Caco-2 (cell line): Measurements from ENCODE around the gene ENTREP3. TPM values are rescaled to one million over a fixed set of nuclear protein-coding genes. Genes with fewer than 3 reads are reported as not detected.
A peak's percentile ranks its signal among the peaks of the same experiment; 100 is the strongest.
"Not testable (repeated sequence)": the region's sequence is repeated elsewhere in the genome, so short reads cannot be mapped to it uniquely, and the experiment has no call there.

ENCODE experiments used
- BruUV-seq: library from RNA; stranded (reverse); fragments of 400-500 nt; replicated peaks from 2 replicates; lab custom pipeline; 2021; lab: Mats Ljungman, UMichigan
- CTCF ChIA-PET: fragments of 300-600 bp; sonication (Branson Sonifier 250); formaldehyde crosslinking; loops from one replicate; lab custom pipeline; 2022; ENCODE audit warnings: antibody characterized with exemption; lab: Charles Lee
- POLR2A ChIA-PET: fragments of 300-600 bp; sonication (Branson Sonifier 250); formaldehyde crosslinking; loops from one replicate; lab custom pipeline; 2022; ENCODE audit warnings: antibody characterized with exemption; lab: Charles Lee
- DNase-seq, 2 experiments: peaks; one replicate each; pipeline versions ENCODE4 v3.0.0 to v3.0.0-alpha.2; 2020 to 2022
- H3K27me3 ChIP-seq: replicated peaks from 2 replicates; pipeline ENCODE4 v1.6.0; 2011; ENCODE audit warnings: low read length; ENCODE audit not compliant: control insufficient read depth, insufficient read depth
- H3K36me3 ChIP-seq: 2 replicates; pipeline ENCODE4 v1.5.1; 2011; ENCODE audit warnings: low read length; ENCODE audit not compliant: control insufficient read depth, insufficient read depth
- H3K4me1 ChIP-seq: fragments of 250-450 bp; sonication (Bioruptor Pico); 2 replicates; pipeline ENCODE4 v1.5.1; 2020; ENCODE audit warnings: mild to moderate bottlenecking
- H3K4me3 ChIP-seq: 2 replicates; pipeline ENCODE4 v1.5.1; 2011; ENCODE audit warnings: low read depth, mild to moderate bottlenecking, control low read depth, low read length
- H3K9me3 ChIP-seq: fragments of 250-450 bp; sonication (Bioruptor Pico); 2 replicates; pipeline ENCODE4 v1.5.1; 2020; ENCODE audit warnings: mild to moderate bottlenecking, moderate library complexity
- H3K27ac Mint-ChIP-seq: one replicate; pipeline ENCODE4 v1.8.0; 2022; ENCODE audit warnings: mixed read lengths; ENCODE audit not compliant: unreplicated experiment
- H3K27me3 Mint-ChIP-seq: one replicate; pipeline ENCODE4 v1.8.0; 2022; ENCODE audit warnings: mixed read lengths; ENCODE audit not compliant: insufficient read depth, unreplicated experiment
- H3K36me3 Mint-ChIP-seq: one replicate; pipeline ENCODE4 v1.8.0; 2022; ENCODE audit warnings: mild to moderate bottlenecking, mixed read lengths; ENCODE audit not compliant: insufficient read depth, unreplicated experiment
- H3K4me1 Mint-ChIP-seq: one replicate; pipeline ENCODE4 v1.8.0; 2022; ENCODE audit warnings: low read depth, mixed read lengths; ENCODE audit not compliant: unreplicated experiment
- H3K4me3 Mint-ChIP-seq: one replicate; pipeline ENCODE4 v1.8.0; 2022; ENCODE audit warnings: mild to moderate bottlenecking, moderate library complexity, mixed read lengths; ENCODE audit not compliant: unreplicated experiment
- H3K9me3 Mint-ChIP-seq: one replicate; pipeline ENCODE4 v1.8.0; 2022; ENCODE audit warnings: mixed read lengths; ENCODE audit not compliant: unreplicated experiment
- CTCF ChIP-seq, 2 experiments: fragments of 200-600 bp in 1 of 2; IDR thresholded peaks; 1 replicate in 1 of 2; 2 replicates in 1 of 2; pipeline versions ENCODE4 v1.5.1 to v1.8.0; 2011 to 2022; ENCODE audit warnings: antibody characterized with exemption in 1 of 2, control low read depth in 1 of 2, inconsistent platforms in 1 of 2, low read depth in 1 of 2, low read length in 1 of 2, mild to moderate bottlenecking in 1 of 2, moderate library complexity in 1 of 2; ENCODE audit not compliant: insufficient read depth in 1 of 2, severe bottlenecking in 1 of 2, unreplicated experiment in 1 of 2
- intact Hi-C: fragments of 100-400 bp; cut with micrococcal nuclease; formaldehyde crosslinking; loops from one replicate; pipeline ENCODE4 v1.10.0; 2022; ENCODE audit not compliant: unreplicated experiment
- total RNA-seq: library from RNA; stranded (reverse); gene quantifications from 2 replicates; pipeline ENCODE4 v1.2.3, GENCODE V29; 2022

Gene ENTREP3
- total RNA-seq, 1 experiment from 2014 or later: 33.1 TPM

GRCh38 chr1:155223047-155223446, 32.2 kb downstream of the ENTREP3 start:
- H3K9me3 ChIP-seq: no peaks in the 10 kb centered on the region
- Mint-ChIP-seq H3K4me3 (no peak overlapping the region), H3K4me1 (peaks cover 28% of the 10 kb centered on the region), H3K36me3 (peaks cover 25% of the 10 kb centered on the region), H3K27me3 (no peaks in the 10 kb centered on the region), H3K27ac (no peak overlapping the region), H3K9me3 (no peaks in the 10 kb centered on the region)
- ChIA-PET CTCF (no interaction called here), POLR2A (no interaction called here)
- TF ChIP-seq CTCF (IDR thresholded peaks at IDR 0.05; ENCODE audit: insufficient read depth in 1 of 2, low read depth in 1 of 2, low read length in 1 of 2, severe bottlenecking in 1 of 2, unreplicated experiment in 1 of 2): no peak
- H3K27me3 ChIP-seq: no peaks in the 10 kb centered on the region
- DNase-seq: no peak
- H3K36me3 ChIP-seq: no peaks in the 10 kb centered on the region; the same call in 1 of the 2 replicates
- intact Hi-C loops: no loop called here
- no TSS peak for BruUV-seq
- H3K4me1 ChIP-seq: peaks cover 22% of the 10 kb centered on the region
- H3K4me3 ChIP-seq: no peak overlapping the region

GRCh38 chr1:155220211-155220965, 34.9 kb downstream of the ENTREP3 start:
- H3K27ac Mint-ChIP-seq, intact Hi-C loops, CTCF ChIA-PET, H3K9me3 Mint-ChIP-seq, H3K36me3 ChIP-seq, H3K36me3 Mint-ChIP-seq, H3K27me3 Mint-ChIP-seq, H3K4me3 ChIP-seq, H3K9me3 ChIP-seq, DNase-seq, H3K27me3 ChIP-seq, BruUV-seq, H3K4me3 Mint-ChIP-seq: not testable (repeated sequence)
- peaks cover 17% of the 10 kb centered on the region for H3K4me1 ChIP-seq
- POLR2A ChIA-PET: interaction anchor here (0.7 kb wide), 1 partner anchor 24 kb away, joined by 3 read pairs; no protein-coding TSS in a partner anchor
- peaks cover 20% of the 10 kb centered on the region for H3K4me1 Mint-ChIP-seq

- no peaks in the 10 kb centered on the region for H3K9me3 Mint-ChIP-seq
- ChIA-PET CTCF (interaction anchor here (0.9 to 1.5 kb wide), 3 partner anchors 12 to 31 kb away, joined by 3 to 4 read pairs (median 4); no protein-coding TSS in a partner anchor), POLR2A (interaction anchor here (0.8 kb wide), 1 partner anchor 10 kb away, joined by 4 read pairs; no protein-coding TSS in a partner anchor)
- H3K4me1 Mint-ChIP-seq: peaks cover 16% of the 10 kb centered on the region
- no peak for TF ChIP-seq CTCF (IDR thresholded peaks at IDR 0.05; ENCODE audit: insufficient read depth in 1 of 2, low read depth in 1 of 2, low read length in 1 of 2, severe bottlenecking in 1 of 2, unreplicated experiment in 1 of 2)
- Histone ChIP-seq H3K4me1 (peaks cover 11% of the 10 kb centered on the region), H3K27me3 (no peaks in the 10 kb centered on the region), H3K4me3 (peak overlapping the region; percentile 29), H3K36me3 (no peaks in the 10 kb centered on the region; the same call in 1 of the 2 replicates), H3K9me3 (no peaks in the 10 kb centered on the region)
- no peaks in the 10 kb centered on the region for H3K27me3 Mint-ChIP-seq
- peaks cover 9% of the 10 kb centered on the region for H3K36me3 Mint-ChIP-seq
- DNase-seq: peak in 1 of 2 experiments; percentile 54
- intact Hi-C loops: no loop called here
- no TSS peak for BruUV-seq
- peak overlapping the region; percentile 66 for H3K4me3 Mint-ChIP-seq
- H3K27ac Mint-ChIP-seq: peak overlapping the region; percentile 47
These were observed 35.7 kb downstream of the ENTREP3 start for GRCh38 chr1:155219592-155220031.
